B cell (primary cell): Measurements from ENCODE around the gene PPP2R2B. TPM values are rescaled to one million over a fixed set of nuclear protein-coding genes. Genes with fewer than 3 reads are reported as not detected.

Source experiments
- ATAC-seq: fragments of 200-7000 bp; cut with Tn5 transposase; one replicate; pipeline ENCODE4 v1.10.0; 2021; ENCODE audit warnings: low read depth, mild to moderate bottlenecking, moderate number of reproducible peaks, moderate library complexity
- CTCF ChIA-PET: fragments of 350-600 bp; sonication (Branson Sonifier 250); formaldehyde crosslinking; loops from one replicate; lab custom pipeline; 2021; ENCODE audit warnings: antibody characterized with exemption, inconsistent platforms; lab: Charles Lee
- POLR2A ChIA-PET: fragments of 350-600 bp; sonication (Branson Sonifier 250); formaldehyde crosslinking; loops from one replicate; lab custom pipeline; 2021; ENCODE audit warnings: antibody characterized with exemption; lab: Charles Lee
- DNase-seq: peaks from one replicate; pipeline ENCODE4 v3.0.0; 2013
- H2AFZ ChIP-seq: 2 replicates; pipeline ENCODE4 v1.6.1; 2012; ENCODE audit warnings: mild to moderate bottlenecking, low read depth, low read length; ENCODE audit not compliant: insufficient read depth, poor library complexity, severe bottlenecking
- H3K27ac ChIP-seq, 2 donors: 1 replicate in 1 of 2; 2 replicates in 1 of 2; pipeline ENCODE4 v1.5.1; 2012 to 2013; ENCODE audit warnings: low read length in 2 of 2, mild to moderate bottlenecking in 2 of 2, moderate library complexity in 1 of 2
- H3K27me3 ChIP-seq, 4 experiments: fragments of 200-600 bp in 1 of 4; sonication (generic) in 1 of 4; replicated peaks in 1 of 4; 1 replicate in 2 of 4; 2 replicates in 2 of 4; pipeline versions ENCODE4 v1.6.1 to v1.7.0; 2013 to 2016; ENCODE audit warnings: low read length in 3 of 4, mild to moderate bottlenecking in 2 of 4, mixed read lengths in 1 of 4, moderate library complexity in 1 of 4; ENCODE audit not compliant: insufficient read depth in 4 of 4, control insufficient read depth in 3 of 4; ENCODE audit errors: control extremely low read depth in 1 of 4
- H3K36me3 ChIP-seq, 2 experiments: replicated peaks in 1 of 2; 1 replicate in 1 of 2; 2 replicates in 1 of 2; pipeline versions ENCODE4 v1.6.1 to v1.7.1; 2013; ENCODE audit warnings: low read length in 1 of 2; ENCODE audit not compliant: insufficient read depth in 2 of 2, control insufficient read depth in 1 of 2; ENCODE audit errors: control extremely low read depth in 1 of 2, extremely low read depth in 1 of 2
- H3K4me1 ChIP-seq, 2 donors: fragments of 200-600 bp in 1 of 2; sonication (generic) in 1 of 2; 1 replicate in 1 of 2; 2 replicates in 1 of 2; pipeline versions ENCODE4 v1.5.1 to v1.6.1; 2013 to 2017; ENCODE audit warnings: low read length in 2 of 2; ENCODE audit not compliant: control insufficient read depth in 2 of 2, insufficient read depth in 2 of 2
- H3K4me2 ChIP-seq: replicated peaks from 2 replicates; pipeline ENCODE3; 2012; ENCODE audit warnings: mild to moderate bottlenecking, low read depth, low read length; ENCODE audit not compliant: poor library complexity, severe bottlenecking
- H3K4me3 ChIP-seq, 5 experiments: fragments of 200-600 bp in 1 of 5; sonication (generic) in 1 of 5; 1 replicate in 3 of 5; 2 replicates in 2 of 5; pipeline versions ENCODE4 v1.5.1 to v1.7.0; 2011 to 2016; ENCODE audit warnings: low read length in 4 of 5, mild to moderate bottlenecking in 4 of 5, low read depth in 2 of 5, control low read depth in 1 of 5, moderate library complexity in 1 of 5; ENCODE audit not compliant: insufficient read depth in 1 of 5; ENCODE audit errors: control extremely low read depth in 1 of 5, extremely low read depth in 1 of 5
- H3K79me2 ChIP-seq: fragments of 200-600 bp; sonication (generic); one replicate; pipeline ENCODE4 v1.6.0; 2016; ENCODE audit warnings: low read length; ENCODE audit not compliant: control insufficient read depth, insufficient read depth
- H3K9ac ChIP-seq: fragments of 200-600 bp; sonication (generic); 2 replicates; pipeline ENCODE4 v1.6.1; 2017; ENCODE audit warnings: mild to moderate bottlenecking, low read length, moderate library complexity
- H3K9me3 ChIP-seq, 3 donors: one replicate each; pipeline versions ENCODE4 v1.6.1 to v1.7.1; 2013; ENCODE audit warnings: low read length in 2 of 3; ENCODE audit not compliant: control insufficient read depth in 2 of 3, insufficient read depth in 1 of 3; ENCODE audit errors: control extremely low read depth in 1 of 3
- H4K20me1 ChIP-seq: 2 replicates; pipeline ENCODE4 v1.6.0; 2012; ENCODE audit warnings: mild to moderate bottlenecking, low read length; ENCODE audit not compliant: insufficient read depth, control insufficient read depth, poor library complexity, severe bottlenecking
- H3K27ac Mint-ChIP-seq: one replicate; pipeline ENCODE4 v1.8.0; 2021; ENCODE audit warnings: mixed read lengths
- H3K27me3 Mint-ChIP-seq: one replicate; pipeline ENCODE4 v1.8.0; 2021; ENCODE audit warnings: mixed read lengths
- H3K4me1 Mint-ChIP-seq: one replicate; pipeline ENCODE4 v1.8.0; 2021; ENCODE audit warnings: mixed read lengths
- H3K4me3 Mint-ChIP-seq: one replicate; pipeline ENCODE4 v1.8.0; 2021; ENCODE audit warnings: mixed read lengths
- H3K9me3 Mint-ChIP-seq: one replicate; pipeline ENCODE4 v1.8.0; 2022; ENCODE audit warnings: mixed read lengths; ENCODE audit not compliant: insufficient read depth
- EZH2 ChIP-seq: IDR thresholded peaks from 2 replicates; pipeline ENCODE4 v1.6.1; 2012; ENCODE audit warnings: borderline replicate concordance, low read depth, mild to moderate bottlenecking, moderate library complexity, low read length; ENCODE audit not compliant: insufficient read depth, poor library complexity, severe bottlenecking
- WGBS: methylation state at CpG from one replicate; pipeline ENCODE4 v1.1.5; 2013; ENCODE audit warnings: missing lambda C conversion rate; ENCODE audit not compliant: insufficient coverage; 5-methylcytosine and 5-hydroxymethylcytosine counted together
- intact Hi-C: fragments of 100-400 bp; cut with micrococcal nuclease; formaldehyde crosslinking; loops from one replicate; pipeline ENCODE4 v1.10.0; 2022
- polyA plus RNA-seq: library from polyadenylated mRNA; depleted of rRNA; stranded (reverse); fragments of >200 nt; gene quantifications from 2 replicates; pipeline ENCODE4 v1.2.3, GENCODE V29; 2012
- total RNA-seq, 2 donors: library from RNA; stranded (reverse); fragments of 120-200 nt in 1 of 2; gene quantifications; 1 replicate in 1 of 2; 2 replicates in 1 of 2; pipeline versions ENCODE4 v1.2.3 to v1.2.4, GENCODE V29; 2013 to 2022
- TF ChIP-seq, protein P1 (sequence below): fragments of 200-600 bp; IDR thresholded peaks from one replicate; pipeline ENCODE4 v1.8.0; 2022; ENCODE audit warnings: antibody characterized with exemption, mild to moderate bottlenecking

Gene PPP2R2B
- total and polyA plus RNA-seq, 2 donors (not counting 1 experiment from before 2014, with no cell fraction given), result 0.03 TPM; not detected in 1

DNA sequence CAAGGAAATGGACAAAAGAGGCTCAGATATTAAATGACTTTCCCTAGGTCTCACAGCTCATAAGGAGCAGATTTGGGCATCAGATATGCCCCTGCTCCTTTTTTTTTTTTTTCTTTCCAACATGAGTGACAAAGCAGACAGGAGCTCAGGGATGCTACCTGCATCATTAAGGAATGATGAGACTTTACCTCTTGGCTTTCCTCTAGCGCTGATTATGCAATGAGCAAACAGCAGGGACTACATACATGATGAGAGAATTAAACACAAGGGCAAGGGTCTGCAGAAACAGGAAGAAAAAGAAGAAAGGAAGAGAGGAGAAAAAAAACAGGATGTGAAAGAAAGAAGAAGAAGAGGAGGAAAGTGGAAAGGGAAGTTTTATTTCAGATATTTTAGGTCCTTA, 179.9 kb downstream of the PPP2R2B start:
- H3K27me3 Mint-ChIP-seq, result no peaks in the 10 kb centered on the region
- DNase-seq, result no peak
- no peaks in the 10 kb centered on the region for H3K9me3 Mint-ChIP-seq
- Histone ChIP-seq H3K9ac (no peak overlapping the region), H3K79me2 (no peaks in the 10 kb centered on the region), H3K4me1 (no peaks in the 10 kb centered on the region), H4K20me1 (no peaks in the 10 kb centered on the region), H3K36me3 (no peaks in the 10 kb centered on the region), H3K27ac (no peak overlapping the region), H3K4me3 (no peak overlapping the region), H3K27me3 (no peaks in the 10 kb centered on the region), H2AFZ (no peak overlapping the region), H3K4me2 (no peak overlapping the region), H3K9me3 (no peaks in the 10 kb centered on the region)
- intact Hi-C loops, result no loop called here
- WGBS, result no CpG with 5 or more reads among the region's 1 CpG
- CTCF ChIA-PET, result no interaction called here
- no peaks in the 10 kb centered on the region for H3K4me1 Mint-ChIP-seq
- no peak for ATAC-seq
- POLR2A ChIA-PET, result no interaction called here
- H3K27ac Mint-ChIP-seq, result no peak overlapping the region
- no peak overlapping the region for H3K4me3 Mint-ChIP-seq
- TF ChIP-seq, protein P1, sequence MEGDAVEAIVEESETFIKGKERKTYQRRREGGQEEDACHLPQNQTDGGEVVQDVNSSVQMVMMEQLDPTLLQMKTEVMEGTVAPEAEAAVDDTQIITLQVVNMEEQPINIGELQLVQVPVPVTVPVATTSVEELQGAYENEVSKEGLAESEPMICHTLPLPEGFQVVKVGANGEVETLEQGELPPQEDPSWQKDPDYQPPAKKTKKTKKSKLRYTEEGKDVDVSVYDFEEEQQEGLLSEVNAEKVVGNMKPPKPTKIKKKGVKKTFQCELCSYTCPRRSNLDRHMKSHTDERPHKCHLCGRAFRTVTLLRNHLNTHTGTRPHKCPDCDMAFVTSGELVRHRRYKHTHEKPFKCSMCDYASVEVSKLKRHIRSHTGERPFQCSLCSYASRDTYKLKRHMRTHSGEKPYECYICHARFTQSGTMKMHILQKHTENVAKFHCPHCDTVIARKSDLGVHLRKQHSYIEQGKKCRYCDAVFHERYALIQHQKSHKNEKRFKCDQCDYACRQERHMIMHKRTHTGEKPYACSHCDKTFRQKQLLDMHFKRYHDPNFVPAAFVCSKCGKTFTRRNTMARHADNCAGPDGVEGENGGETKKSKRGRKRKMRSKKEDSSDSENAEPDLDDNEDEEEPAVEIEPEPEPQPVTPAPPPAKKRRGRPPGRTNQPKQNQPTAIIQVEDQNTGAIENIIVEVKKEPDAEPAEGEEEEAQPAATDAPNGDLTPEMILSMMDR, result no peak
- no peak for TF ChIP-seq EZH2

- POLR2A ChIA-PET, result no interaction called here
- H2AFZ ChIP-seq, result no peak overlapping the region
- no peaks in the 10 kb centered on the region for H3K4me1 Mint-ChIP-seq
- H3K79me2 ChIP-seq, result no peaks in the 10 kb centered on the region
- H4K20me1 ChIP-seq, result no peaks in the 10 kb centered on the region
- H3K4me3 Mint-ChIP-seq, result no peak overlapping the region
- intact Hi-C loops, result no loop called here
- H3K9me3 ChIP-seq, result no peaks in the 10 kb centered on the region
- no peaks in the 10 kb centered on the region for H3K4me1 ChIP-seq
- ATAC-seq (no peak), DNase-seq (no peak)
- H3K27me3 Mint-ChIP-seq, result no peaks in the 10 kb centered on the region
- no peaks in the 10 kb centered on the region for H3K9me3 Mint-ChIP-seq
- H3K27ac Mint-ChIP-seq, result no peak overlapping the region
- H3K36me3 ChIP-seq, result no peaks in the 10 kb centered on the region
- no peaks in the 10 kb centered on the region for H3K27me3 ChIP-seq
- H3K4me2 ChIP-seq, result no peak overlapping the region
- TF ChIP-seq, protein P1, result no peak
- no peak for TF ChIP-seq EZH2
- CTCF ChIA-PET, result no interaction called here
- no peak overlapping the region for H3K4me3 ChIP-seq
- H3K27ac ChIP-seq, result no peak overlapping the region
- no peak overlapping the region for H3K9ac ChIP-seq
Measured at GRCh38 chr5:146697211-146697610, 181.3 kb downstream of the PPP2R2B start.
